ENCODE measurements around the gene MYH9.

DNA sequence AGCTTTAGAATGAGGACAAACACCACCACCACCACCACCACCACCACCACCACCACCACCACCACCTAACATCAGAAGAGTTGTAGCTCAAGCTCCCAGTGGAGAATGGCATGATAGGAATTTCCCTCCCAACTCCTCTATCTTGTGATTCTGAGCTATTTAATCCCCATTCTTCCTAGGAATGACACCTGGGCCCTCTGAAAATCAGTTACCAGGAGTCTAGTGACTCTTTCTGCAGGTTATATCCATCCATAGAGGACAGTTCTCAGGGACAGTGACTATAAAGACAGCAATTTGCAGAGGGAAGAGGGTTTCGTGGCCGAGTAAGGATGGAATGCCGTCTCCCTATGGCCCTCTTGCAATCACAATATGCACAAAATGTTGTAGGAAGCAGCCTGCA lies 27.8 kb downstream of the MYH9 start:
- TF ChIP-seq, protein P1, sequence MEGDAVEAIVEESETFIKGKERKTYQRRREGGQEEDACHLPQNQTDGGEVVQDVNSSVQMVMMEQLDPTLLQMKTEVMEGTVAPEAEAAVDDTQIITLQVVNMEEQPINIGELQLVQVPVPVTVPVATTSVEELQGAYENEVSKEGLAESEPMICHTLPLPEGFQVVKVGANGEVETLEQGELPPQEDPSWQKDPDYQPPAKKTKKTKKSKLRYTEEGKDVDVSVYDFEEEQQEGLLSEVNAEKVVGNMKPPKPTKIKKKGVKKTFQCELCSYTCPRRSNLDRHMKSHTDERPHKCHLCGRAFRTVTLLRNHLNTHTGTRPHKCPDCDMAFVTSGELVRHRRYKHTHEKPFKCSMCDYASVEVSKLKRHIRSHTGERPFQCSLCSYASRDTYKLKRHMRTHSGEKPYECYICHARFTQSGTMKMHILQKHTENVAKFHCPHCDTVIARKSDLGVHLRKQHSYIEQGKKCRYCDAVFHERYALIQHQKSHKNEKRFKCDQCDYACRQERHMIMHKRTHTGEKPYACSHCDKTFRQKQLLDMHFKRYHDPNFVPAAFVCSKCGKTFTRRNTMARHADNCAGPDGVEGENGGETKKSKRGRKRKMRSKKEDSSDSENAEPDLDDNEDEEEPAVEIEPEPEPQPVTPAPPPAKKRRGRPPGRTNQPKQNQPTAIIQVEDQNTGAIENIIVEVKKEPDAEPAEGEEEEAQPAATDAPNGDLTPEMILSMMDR (IDR thresholded peaks at IDR 0.05) = no peak
- TF ChIP-seq POLR2A (IDR thresholded peaks at IDR 0.05) (no peak), POLR2AphosphoS5 (IDR thresholded peaks at IDR 0.05) (no peak)
